HG03175 (cell line): ENCODE results near the gene FAM151B.

ENCODE experiments used
- ATAC-seq: cut with Tn5 transposase; IDR thresholded peaks from one replicate; pipeline ENCODE4 v1.9.1; 2021; ENCODE audit warnings: mild to moderate bottlenecking, moderate library complexity; ENCODE audit not compliant: unreplicated experiment

The FAM151B gene

DNA sequence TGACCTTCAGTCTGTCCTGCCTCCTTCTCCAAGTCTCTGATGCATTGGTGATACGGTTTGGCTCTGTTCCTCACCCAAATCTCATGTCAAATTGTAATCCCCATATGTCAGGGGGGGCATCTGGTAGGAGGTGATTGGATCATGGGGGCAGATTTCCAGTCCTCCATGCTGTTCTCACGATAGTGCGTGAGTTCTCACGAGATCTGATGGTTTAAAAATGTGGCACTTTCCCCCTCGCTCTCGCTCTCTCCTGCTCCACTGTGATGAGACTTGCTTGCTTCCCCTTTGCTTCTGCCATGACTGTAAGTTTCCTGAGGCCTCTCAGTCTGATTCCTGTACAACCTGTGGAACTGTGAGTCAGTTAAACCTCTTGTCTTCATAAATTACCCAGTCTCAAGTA, 96.9 kb downstream of the FAM151B start:
- no peak for ATAC-seq

- ATAC-seq, result no peak
These were observed 101.1 kb downstream of the FAM151B start for GRCh38 chr5:80588858-80589540.

DNA sequence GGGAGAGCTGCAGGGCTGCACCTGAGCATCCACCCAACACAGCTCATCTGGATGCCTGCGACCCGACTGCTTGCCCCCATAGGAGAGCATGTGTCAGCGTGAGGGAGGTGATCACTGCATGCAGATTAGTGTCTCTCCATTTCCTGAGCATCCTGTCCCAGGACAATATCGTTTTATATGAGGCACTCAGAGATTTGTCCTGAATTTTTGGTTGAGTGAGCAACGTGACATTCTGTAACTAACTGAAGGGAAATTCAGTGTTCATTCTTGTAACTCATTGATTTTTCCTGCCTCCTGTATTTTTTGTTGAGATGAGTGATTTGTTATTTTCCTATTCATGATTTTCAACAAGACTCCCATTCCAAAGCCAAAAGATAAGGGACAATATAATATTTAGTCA, 102.9 kb downstream of the FAM151B start:
- ATAC-seq, result no peak

- no peak for ATAC-seq
These were observed 103.5 kb downstream of the FAM151B start for GRCh38 chr5:80591352-80591751.

- no peak for ATAC-seq
These were observed 104.2 kb downstream of the FAM151B start for GRCh38 chr5:80592105-80592504.
